ENCODE measurements around the gene ERF. TPM values are rescaled to one million over a fixed set of nuclear protein-coding genes. Genes with fewer than 3 reads are reported as not detected.

Gene ERF
- total RNA-seq, 1 experiment from 2014 or later, result 17.0 TPM

- CTCF ChIA-PET, result no interaction called here
- no peak for ATAC-seq
- Histone ChIP-seq H3K9ac (ENCODE audit: low read length) (no peak overlapping the region), H4K20me1 (ENCODE audit: low read length) (no peaks in the 10 kb centered on the region), H3K4me3 (ENCODE audit: low read length) (no peak overlapping the region), H2AFZ (ENCODE audit: low read length) (no peak overlapping the region), H3K4me2 (ENCODE audit: low read length) (no peak overlapping the region), H3K79me2 (ENCODE audit: low read length) (no peaks in the 10 kb centered on the region), H3K9me3 (ENCODE audit: low read length) (no peaks in the 10 kb centered on the region), H3K27ac (ENCODE audit: low read length) (no peak overlapping the region), H3K9me2 (replicated peaks; ENCODE audit: low read length) (no peaks in the 10 kb centered on the region), H3K27me3 (ENCODE audit: low read length) (no peaks in the 10 kb centered on the region), H3F3A (ENCODE audit: low read length, unreplicated experiment) (no peaks in the 10 kb centered on the region), H3K4me1 (ENCODE audit: insufficient read depth, low read length) (no peaks in the 10 kb centered on the region), H3K36me3 (ENCODE audit: low read depth, low read length) (no peaks in the 10 kb centered on the region)
- no peak for DNase-seq
- intact Hi-C loops (cut with micrococcal nuclease), result no loop called here
- POLR2A ChIA-PET (ENCODE audit: unreplicated experiment), result no interaction called here
- no peak for TF ChIP-seq CTCF (conservative IDR thresholded peaks at IDR 0.05; ENCODE audit: low read depth, low read length)
- TF ChIP-seq EZH2phosphoT487 (IDR thresholded peaks at IDR 0.05; ENCODE audit: borderline replicate concordance, low read length), result no peak
- TF ChIP-seq EZH2 (IDR thresholded peaks at IDR 0.05; ENCODE audit: low read length, unreplicated experiment), result no peak
- BruUV-seq (replicated peaks), result no TSS peak
These were observed 23.7 kb upstream of the ERF start for GRCh38 chr19:42278452-42279154.

- Histone ChIP-seq H3K9me2 (replicated peaks; ENCODE audit: low read length) (no peaks in the 10 kb centered on the region), H2AFZ (ENCODE audit: low read length) (no peak overlapping the region), H3K4me2 (ENCODE audit: low read length) (no peak overlapping the region), H3K9me3 (ENCODE audit: low read length) (no peaks in the 10 kb centered on the region), H3F3A (ENCODE audit: low read length, unreplicated experiment) (no peaks in the 10 kb centered on the region), H3K36me3 (ENCODE audit: low read depth, low read length) (no peaks in the 10 kb centered on the region), H3K4me1 (ENCODE audit: insufficient read depth, low read length) (no peaks in the 10 kb centered on the region), H4K20me1 (ENCODE audit: low read length) (no peaks in the 10 kb centered on the region), H3K9ac (ENCODE audit: low read length) (no peak overlapping the region), H3K27ac (ENCODE audit: low read length) (no peak overlapping the region), H3K27me3 (ENCODE audit: low read length) (no peaks in the 10 kb centered on the region), H3K79me2 (ENCODE audit: low read length) (no peaks in the 10 kb centered on the region), H3K4me3 (ENCODE audit: low read length) (no peak overlapping the region)
- intact Hi-C loops (cut with micrococcal nuclease), result no loop called here
- no TSS peak for BruUV-seq (replicated peaks)
- CTCF ChIA-PET, result no interaction called here
- ATAC-seq, result no peak
- DNase-seq, result no peak
- no peak for TF ChIP-seq EZH2phosphoT487 (IDR thresholded peaks at IDR 0.05; ENCODE audit: borderline replicate concordance, low read length)
- TF ChIP-seq CTCF (conservative IDR thresholded peaks at IDR 0.05; ENCODE audit: low read depth, low read length), result no peak
- TF ChIP-seq EZH2 (IDR thresholded peaks at IDR 0.05; ENCODE audit: low read length, unreplicated experiment), result no peak
- POLR2A ChIA-PET (ENCODE audit: unreplicated experiment), result no interaction called here
These were observed 23.0 kb upstream of the ERF start for GRCh38 chr19:42277821-42278451.

- no peak for TF ChIP-seq EZH2 (IDR thresholded peaks at IDR 0.05; ENCODE audit: low read length, unreplicated experiment)
- no peak for TF ChIP-seq EZH2phosphoT487 (IDR thresholded peaks at IDR 0.05; ENCODE audit: borderline replicate concordance, low read length)
- TF ChIP-seq CTCF (conservative IDR thresholded peaks at IDR 0.05; ENCODE audit: low read depth, low read length), result no peak
- Histone ChIP-seq H2AFZ (ENCODE audit: low read length) (no peak overlapping the region), H3K9me3 (ENCODE audit: low read length) (no peaks in the 10 kb centered on the region), H4K20me1 (ENCODE audit: low read length) (no peaks in the 10 kb centered on the region), H3K27ac (ENCODE audit: low read length) (no peak overlapping the region), H3K27me3 (ENCODE audit: low read length) (no peaks in the 10 kb centered on the region), H3K79me2 (ENCODE audit: low read length) (peaks cover 3% of the 10 kb centered on the region; the same call in 1 of the 2 replicates), H3K36me3 (ENCODE audit: low read depth, low read length) (no peaks in the 10 kb centered on the region), H3K9ac (ENCODE audit: low read length) (no peak overlapping the region), H3K4me3 (ENCODE audit: low read length) (no peak overlapping the region), H3F3A (ENCODE audit: low read length, unreplicated experiment) (no peaks in the 10 kb centered on the region), H3K4me1 (ENCODE audit: insufficient read depth, low read length) (no peaks in the 10 kb centered on the region), H3K4me2 (ENCODE audit: low read length) (no peak overlapping the region), H3K9me2 (replicated peaks; ENCODE audit: low read length) (no peaks in the 10 kb centered on the region)
- no TSS peak for BruUV-seq (replicated peaks)
- POLR2A ChIA-PET (ENCODE audit: unreplicated experiment), result no interaction called here
- intact Hi-C loops (cut with micrococcal nuclease), result no loop called here
- no peak for DNase-seq
- CTCF ChIA-PET, result no interaction called here
- no peak for ATAC-seq
These were observed 21.9 kb upstream of the ERF start for GRCh38 chr19:42276821-42277220.

All from PC-3 (cell line).